ENCODE results near the gene ATG4A.

ATG4A gene

GRCh38 chrX:108123591-108124366, 32.2 kb downstream of the ATG4A start:
- DNase-seq = no peak

GRCh38 chrX:108126661-108127060, 35.1 kb downstream of the ATG4A start:
- no peak for DNase-seq

GRCh38 chrX:108127152-108127551, 35.6 kb downstream of the ATG4A start:
- no peak for DNase-seq

- DNase-seq = no peak
Measured at GRCh38 chrX:108130889-108131288, 39.3 kb downstream of the ATG4A start.

GRCh38 chrX:108131471-108131870, 39.9 kb downstream of the ATG4A start:
- no peak for DNase-seq

- no peak for DNase-seq
Measured at GRCh38 chrX:108132034-108132433, 40.5 kb downstream of the ATG4A start.

- no peak for DNase-seq
Measured at GRCh38 chrX:108132876-108133275, 41.3 kb downstream of the ATG4A start.

GRCh38 chrX:108134724-108135123, 43.1 kb downstream of the ATG4A start:
- DNase-seq = no peak

- DNase-seq = no peak
Measured at GRCh38 chrX:108138814-108139702, 47.5 kb downstream of the ATG4A start.

- DNase-seq = no peak
Measured at GRCh38 chrX:108148524-108148923, 56.9 kb downstream of the ATG4A start.

GRCh38 chrX:108156082-108156481, 64.5 kb downstream of the ATG4A start:
- DNase-seq = no peak

- DNase-seq = no peak
Measured at GRCh38 chrX:108156934-108157466, 65.4 kb downstream of the ATG4A start.

GRCh38 chrX:108157628-108158027, 66.0 kb downstream of the ATG4A start:
- DNase-seq = no peak

GRCh38 chrX:108159028-108159670, 67.6 kb downstream of the ATG4A start:
- no peak for DNase-seq

- DNase-seq = no peak
Measured at GRCh38 chrX:108160309-108160708, 68.7 kb downstream of the ATG4A start.

- no peak for DNase-seq
Measured at GRCh38 chrX:108162265-108162664, 70.7 kb downstream of the ATG4A start.

- DNase-seq = no peak
Measured at GRCh38 chrX:108163333-108164082, 71.9 kb downstream of the ATG4A start.

GRCh38 chrX:108165383-108166111, 74.0 kb downstream of the ATG4A start:
- DNase-seq = no peak

GRCh38 chrX:108167211-108167872, 75.8 kb downstream of the ATG4A start:
- DNase-seq = no peak

- DNase-seq = no peak
Measured at GRCh38 chrX:108168961-108169740, 77.6 kb downstream of the ATG4A start.
